ENCODE results near the gene CAB39L.

GRCh38 chr13:49373716-49374115 is 70.1 kb downstream of the CAB39L start:
- TF ChIP-seq, protein P1, sequence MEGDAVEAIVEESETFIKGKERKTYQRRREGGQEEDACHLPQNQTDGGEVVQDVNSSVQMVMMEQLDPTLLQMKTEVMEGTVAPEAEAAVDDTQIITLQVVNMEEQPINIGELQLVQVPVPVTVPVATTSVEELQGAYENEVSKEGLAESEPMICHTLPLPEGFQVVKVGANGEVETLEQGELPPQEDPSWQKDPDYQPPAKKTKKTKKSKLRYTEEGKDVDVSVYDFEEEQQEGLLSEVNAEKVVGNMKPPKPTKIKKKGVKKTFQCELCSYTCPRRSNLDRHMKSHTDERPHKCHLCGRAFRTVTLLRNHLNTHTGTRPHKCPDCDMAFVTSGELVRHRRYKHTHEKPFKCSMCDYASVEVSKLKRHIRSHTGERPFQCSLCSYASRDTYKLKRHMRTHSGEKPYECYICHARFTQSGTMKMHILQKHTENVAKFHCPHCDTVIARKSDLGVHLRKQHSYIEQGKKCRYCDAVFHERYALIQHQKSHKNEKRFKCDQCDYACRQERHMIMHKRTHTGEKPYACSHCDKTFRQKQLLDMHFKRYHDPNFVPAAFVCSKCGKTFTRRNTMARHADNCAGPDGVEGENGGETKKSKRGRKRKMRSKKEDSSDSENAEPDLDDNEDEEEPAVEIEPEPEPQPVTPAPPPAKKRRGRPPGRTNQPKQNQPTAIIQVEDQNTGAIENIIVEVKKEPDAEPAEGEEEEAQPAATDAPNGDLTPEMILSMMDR (IDR thresholded peaks at IDR 0.05), result no peak
- no peak for TF ChIP-seq POLR2A (IDR thresholded peaks at IDR 0.05)
